Fibroblast of lung (primary cell): ENCODE results near the gene SMOC2. TPM values are rescaled to one million over a fixed set of nuclear protein-coding genes. Genes with fewer than 3 reads are reported as not detected.

Experiments used
- DNase-seq, 2 donors: peaks; one replicate each; pipeline versions ENCODE4 v3.0.0 to v3.0.0-alpha.2; 2010; ENCODE audit warnings: low read depth in 2 of 2
- H2AFZ ChIP-seq: 2 replicates; pipeline ENCODE4 v1.5.1; 2012; ENCODE audit warnings: low read length, control low read depth, inconsistent platforms
- H3K27ac ChIP-seq: 2 replicates; pipeline ENCODE4 v1.5.1; 2011; ENCODE audit warnings: low read length, control low read depth; ENCODE audit not compliant: insufficient read depth
- H3K27me3 ChIP-seq: 2 replicates; pipeline ENCODE4 v1.5.1; 2011; ENCODE audit warnings: mild to moderate bottlenecking, low read length; ENCODE audit not compliant: control insufficient read depth, insufficient read depth
- H3K36me3 ChIP-seq: 2 replicates; pipeline ENCODE4 v1.5.1; 2011; ENCODE audit warnings: low read length; ENCODE audit not compliant: control insufficient read depth, insufficient read depth
- H3K4me1 ChIP-seq: 2 replicates; pipeline ENCODE4 v1.5.1; 2011; ENCODE audit warnings: low read length; ENCODE audit not compliant: control insufficient read depth, insufficient read depth; ENCODE audit errors: extremely low read depth
- H3K4me2 ChIP-seq: 2 replicates; pipeline ENCODE4 v1.5.1; 2011; ENCODE audit warnings: low read length, control low read depth; ENCODE audit not compliant: insufficient read depth; ENCODE audit errors: extremely low read depth
- H3K4me3 ChIP-seq, 4 experiments: fragments of 200-600 bp in 1 of 4; sonication (generic) in 1 of 4; replicated peaks in 1 of 4; 2 replicates each; pipeline ENCODE4 v1.5.1; 2011 to 2016; ENCODE audit warnings: low read length in 4 of 4, low read depth in 3 of 4, mild to moderate bottlenecking in 3 of 4, control low read depth in 2 of 4, inconsistent platforms in 1 of 4, mixed read lengths in 1 of 4; ENCODE audit not compliant: insufficient read depth in 1 of 4; ENCODE audit errors: control extremely low read depth in 1 of 4
- H3K79me2 ChIP-seq: 2 replicates; pipeline ENCODE4 v1.5.1; 2012; ENCODE audit warnings: mild to moderate bottlenecking, low read length, inconsistent platforms; ENCODE audit not compliant: control insufficient read depth, insufficient read depth
- H3K9ac ChIP-seq: 2 replicates; pipeline ENCODE4 v1.5.1; 2011; ENCODE audit warnings: mild to moderate bottlenecking, low read length, control low read depth; ENCODE audit not compliant: insufficient read depth
- H3K9me3 ChIP-seq: 2 replicates; pipeline ENCODE4 v1.5.1; 2012; ENCODE audit warnings: low read depth, low read length; ENCODE audit not compliant: control insufficient read depth, insufficient read depth
- H4K20me1 ChIP-seq: 2 replicates; pipeline ENCODE4 v1.5.1; 2011; ENCODE audit warnings: low read length; ENCODE audit not compliant: control insufficient read depth, insufficient read depth; ENCODE audit errors: extremely low read depth
- CTCF ChIP-seq, 2 donors: IDR thresholded peaks in 1 of 2; conservative IDR thresholded peaks in 1 of 2; 1 replicate in 1 of 2; 2 replicates in 1 of 2; pipeline ENCODE4 v1.5.1; 2011 to 2012; ENCODE audit warnings: low read length in 2 of 2, control low read depth in 1 of 2, inconsistent platforms in 1 of 2, low read depth in 1 of 2, mild to moderate bottlenecking in 1 of 2
- EZH2 ChIP-seq: IDR thresholded peaks from 2 replicates; pipeline ENCODE4 v1.5.1; 2012; ENCODE audit warnings: low read length, control low read depth, mild to moderate bottlenecking; ENCODE audit errors: missing control alignments
- polyA plus RNA-seq, 2 donors: library from polyadenylated mRNA; depleted of rRNA in 1 of 2; stranded (reverse) in 1 of 2; unstranded in 1 of 2; fragments of >200 nt; gene quantifications; 2 replicates each; pipeline ENCODE4 v1.2.1, GENCODE V29; 2011 to 2012; ENCODE audit warnings: missing spikeins in 1 of 2
- total RNA-seq: library from RNA; depleted of rRNA; stranded (reverse); fragments of >200 nt; gene quantifications from 2 replicates; pipeline ENCODE4 v1.2.1, GENCODE V29; 2014

Gene SMOC2
- total and polyA plus RNA-seq, 2 donors (not counting 1 experiment from before 2014, with no cell fraction given) = not detected

- no peaks in the 10 kb centered on the region for H3K36me3 ChIP-seq
- H4K20me1 ChIP-seq = no peaks in the 10 kb centered on the region
- no peak for TF ChIP-seq EZH2
- H3K4me2 ChIP-seq = no peak overlapping the region
- no peak overlapping the region for H3K4me3 ChIP-seq
- no peak for DNase-seq
- H3K27ac ChIP-seq = no peak overlapping the region
- no peak overlapping the region for H3K9ac ChIP-seq
- H3K79me2 ChIP-seq = no peaks in the 10 kb centered on the region
- no peaks in the 10 kb centered on the region for H3K9me3 ChIP-seq
- no peaks in the 10 kb centered on the region for H3K4me1 ChIP-seq
- H3K27me3 ChIP-seq = no peaks in the 10 kb centered on the region
- H2AFZ ChIP-seq = no peak overlapping the region
Observed at GRCh38 chr6:168663041-168663440, 222.1 kb downstream of the SMOC2 start.

DNA sequence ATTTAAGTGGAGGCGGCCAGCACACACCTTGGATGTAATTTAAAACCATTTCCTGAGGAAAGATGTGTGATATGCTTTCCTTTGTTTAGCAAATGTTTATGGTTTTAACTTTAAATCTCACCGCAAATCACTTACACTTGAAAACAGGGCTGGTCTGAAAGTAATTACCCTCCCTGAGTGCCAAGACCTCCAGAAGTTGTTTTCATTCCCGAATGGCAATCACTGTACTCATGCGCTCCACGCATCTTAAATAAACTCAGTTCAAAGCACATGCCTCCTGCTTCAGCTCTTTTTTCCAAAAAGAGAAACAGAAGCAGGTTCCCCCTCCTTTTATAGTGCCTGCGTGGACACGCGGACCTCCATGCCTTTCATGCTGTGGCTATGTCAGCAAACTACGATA lies 224.0 kb downstream of the SMOC2 start:
- Histone ChIP-seq H2AFZ (no peak overlapping the region), H3K79me2 (no peaks in the 10 kb centered on the region), H3K9me3 (no peaks in the 10 kb centered on the region), H3K4me2 (no peak overlapping the region), H3K36me3 (no peaks in the 10 kb centered on the region), H3K4me3 (no peak overlapping the region), H3K9ac (no peak overlapping the region), H4K20me1 (no peaks in the 10 kb centered on the region), H3K27me3 (no peaks in the 10 kb centered on the region), H3K27ac (no peak overlapping the region), H3K4me1 (no peaks in the 10 kb centered on the region)
- DNase-seq = no peak
- TF ChIP-seq CTCF (conservative IDR thresholded peaks at IDR 0.05 in 1 of 2, IDR thresholded peaks at IDR 0.05 in 1 of 2; ENCODE audit: low read depth in 1 of 2, low read length in 2 of 2) (no peak), EZH2 (no peak)

DNA sequence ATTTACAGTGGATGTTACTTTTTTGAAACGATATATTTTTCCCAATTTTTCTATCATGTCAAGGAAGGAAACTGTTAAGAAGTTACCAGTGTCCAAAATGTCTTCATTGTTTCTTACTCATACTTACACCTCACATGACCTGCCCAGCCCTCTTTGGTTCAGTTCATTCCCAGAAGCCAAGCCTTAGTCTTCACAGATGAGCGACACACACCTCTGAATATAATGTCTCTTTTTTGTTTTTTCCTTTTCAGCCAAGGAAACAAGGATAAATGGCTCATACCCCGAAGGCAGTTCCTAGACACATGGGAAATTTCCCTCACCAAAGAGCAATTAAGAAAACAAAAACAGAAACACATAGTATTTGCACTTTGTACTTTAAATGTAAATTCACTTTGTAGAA lies 225.2 kb downstream of the SMOC2 start:
- no peaks in the 10 kb centered on the region for H3K27me3 ChIP-seq
- no peak overlapping the region for H3K4me3 ChIP-seq
- H3K36me3 ChIP-seq = no peaks in the 10 kb centered on the region
- H3K79me2 ChIP-seq = no peaks in the 10 kb centered on the region
- no peak overlapping the region for H3K4me2 ChIP-seq
- no peak overlapping the region for H3K27ac ChIP-seq
- no peak for DNase-seq
- TF ChIP-seq EZH2 = no peak
- no peak for TF ChIP-seq CTCF (conservative IDR thresholded peaks at IDR 0.05 in 1 of 2, IDR thresholded peaks at IDR 0.05 in 1 of 2; ENCODE audit: low read depth in 1 of 2, low read length in 2 of 2)
- no peaks in the 10 kb centered on the region for H4K20me1 ChIP-seq
- no peaks in the 10 kb centered on the region for H3K9me3 ChIP-seq
- H3K4me1 ChIP-seq = no peaks in the 10 kb centered on the region
- H2AFZ ChIP-seq = no peak overlapping the region
- no peak overlapping the region for H3K9ac ChIP-seq
